HepG2 (cell line): ENCODE results near the gene UNC5C. TPM values are rescaled to one million over a fixed set of nuclear protein-coding genes. Genes with fewer than 3 reads are reported as not detected.

ENCODE experiments used
- ATAC-seq: fragments of 200-7000 bp; cut with Tn5 transposase; 3 replicates; pipeline ENCODE4 v1.9.1; 2020; ENCODE audit warnings: mild to moderate bottlenecking, moderate library complexity
- BruUV-seq: library from RNA; stranded (reverse); fragments of 400-500 nt; replicated peaks from 2 replicates; lab custom pipeline; 2021; lab: Mats Ljungman, UMichigan
- CTCF ChIA-PET: fragments of 300-600 bp; formaldehyde crosslinking; extraction: SDS; loops from one replicate; lab custom pipeline; 2021; ENCODE audit warnings: low total read pairs, inconsistent platforms, low intra/inter-chr PET ratio; lab: Yijun Ruan, JAX
- POLR2A ChIA-PET: fragments of 350-600 bp; sonication (Branson Sonifier 250); formaldehyde crosslinking; loops from one replicate; lab custom pipeline; 2020; ENCODE audit warnings: antibody characterized with exemption, inconsistent platforms; lab: Yijun Ruan, JAX
- DNase-seq: peaks from one replicate; pipeline ENCODE4 v3.0.0-alpha.2; 2015; ENCODE audit warnings: low spot score
- FAIRE-seq: peaks from 3 replicates; lab custom pipeline; 2011; peaks lifted over from hg19 to GRCh38; lab: Jason Lieb, UNC
- H2AFZ ChIP-seq: one replicate; pipeline ENCODE4 v1.6.1; 2011; ENCODE audit warnings: low read length, inconsistent platforms
- H3K27ac ChIP-seq: fragments of 300-600 bp; 3 replicates; pipeline ENCODE4 v1.8.0; 2011; ENCODE audit warnings: mixed run types, mild to moderate bottlenecking, mixed read lengths, low read length, inconsistent platforms; ENCODE audit not compliant: insufficient read depth; ENCODE audit errors: extremely low read length
- H3K27me3 ChIP-seq, 2 experiments: fragments of 200-600 bp in 1 of 2; 2 replicates in 1 of 2; 3 replicates in 1 of 2; pipeline versions ENCODE4 v1.6.0 to v1.8.0; 2011; ENCODE audit warnings: low read length in 2 of 2, mild to moderate bottlenecking in 2 of 2, moderate library complexity in 2 of 2, inconsistent platforms in 1 of 2; ENCODE audit not compliant: insufficient read depth in 2 of 2, control insufficient read depth in 1 of 2
- H3K36me3 ChIP-seq, 2 experiments: fragments of 200-600 bp in 1 of 2; replicated peaks in 1 of 2; 2 replicates in 1 of 2; 3 replicates in 1 of 2; pipeline versions ENCODE4 v1.5.1 to v1.8.0; 2011; ENCODE audit warnings: low read length in 2 of 2, inconsistent platforms in 1 of 2; ENCODE audit not compliant: insufficient read depth in 2 of 2, control insufficient read depth in 1 of 2
- H3K4me1 ChIP-seq: 2 replicates; pipeline ENCODE4 v1.5.1; 2012; ENCODE audit warnings: low read length, inconsistent platforms; ENCODE audit not compliant: insufficient read depth
- H3K4me2 ChIP-seq: 2 replicates; pipeline ENCODE4 v1.6.0; 2011; ENCODE audit warnings: low read depth, low read length, inconsistent platforms
- H3K4me3 ChIP-seq, 3 experiments: fragments of 200-600 bp in 1 of 3; sonication (generic), shearing (Covaris generic) in 1 of 3; replicated peaks in 1 of 3; 2 replicates each; pipeline ENCODE4 v1.5.1; 2011 to 2016; ENCODE audit warnings: low read length in 3 of 3, inconsistent platforms in 2 of 3, low read depth in 2 of 3, mild to moderate bottlenecking in 2 of 3, control low read depth in 1 of 3, mixed read lengths in 1 of 3; ENCODE audit not compliant: insufficient read depth in 1 of 3
- H3K79me2 ChIP-seq: one replicate; pipeline ENCODE4 v1.6.1; 2011; ENCODE audit warnings: low read length, inconsistent platforms; ENCODE audit not compliant: insufficient read depth
- H3K9ac ChIP-seq: 2 replicates; pipeline ENCODE4 v1.6.0; 2011; ENCODE audit warnings: mild to moderate bottlenecking, low read depth, low read length, inconsistent platforms; ENCODE audit not compliant: insufficient read depth
- H3K9me3 ChIP-seq: 2 replicates; pipeline ENCODE4 v1.5.1; 2012; ENCODE audit warnings: mild to moderate bottlenecking, low read length
- H4K20me1 ChIP-seq: 2 replicates; pipeline ENCODE4 v1.6.0; 2011; ENCODE audit warnings: inconsistent platforms, mild to moderate bottlenecking, low read length, moderate library complexity; ENCODE audit not compliant: insufficient read depth
- CAMTA2 ChIP-seq: sonication (generic); formaldehyde crosslinking; IDR thresholded peaks from 2 replicates; pipeline ENCODE4 v1.4.0; 2020; ENCODE audit warnings: mild to moderate bottlenecking, missing genetic modification reagents, borderline replicate concordance
- ETV6 ChIP-seq: sonication (generic); formaldehyde crosslinking; conservative IDR thresholded peaks from 2 replicates; pipeline ENCODE4 v1.4.0; 2020; ENCODE audit warnings: missing genetic modification reagents
- FOXK1 ChIP-seq: sonication (generic); formaldehyde crosslinking; IDR thresholded peaks from 2 replicates; pipeline ENCODE4 v1.4.0; 2020; ENCODE audit warnings: low read depth, missing genetic modification reagents, borderline replicate concordance
- HNRNPL ChIP-seq: fragments of 200-400 bp; formaldehyde crosslinking; IDR thresholded peaks from 2 replicates; pipeline ENCODE4 v1.6.1; 2017; ENCODE audit warnings: mild to moderate bottlenecking, low read depth, low read length
- IKZF5 ChIP-seq: IDR thresholded peaks from 2 replicates; pipeline ENCODE4 v1.6.1; 2018; ENCODE audit warnings: missing genetic modification reagents, mild to moderate bottlenecking, missing compliant biosample characterization
- MAX ChIP-seq: IDR thresholded peaks from 2 replicates; pipeline ENCODE4 v1.6.1; 2012; ENCODE audit warnings: inconsistent platforms
- MTA3 ChIP-seq: sonication (generic); formaldehyde crosslinking; IDR thresholded peaks from 2 replicates; pipeline ENCODE4 v1.4.0; 2020; ENCODE audit warnings: missing genetic modification reagents
- NR3C1 ChIP-seq: sonication (generic); formaldehyde crosslinking; IDR thresholded peaks from 2 replicates; pipeline ENCODE4 v1.4.0; 2020; ENCODE audit warnings: missing genetic modification reagents
- TCF7 ChIP-seq: sonication (generic); IDR thresholded peaks from 2 replicates; pipeline ENCODE4 v1.6.1; 2016; ENCODE audit warnings: antibody characterized with exemption, low read depth
- ZFP36 ChIP-seq: fragments of 150-350 bp; IDR thresholded peaks from 2 replicates; pipeline ENCODE4 v1.6.1; 2018; ENCODE audit warnings: borderline replicate concordance, low read length, low read depth; ENCODE audit not compliant: partially characterized antibody
- ZFY ChIP-seq: sonication (generic); formaldehyde crosslinking; IDR thresholded peaks from 2 replicates; pipeline ENCODE4 v1.4.0; 2020; ENCODE audit warnings: missing genetic modification reagents
- ZNF839 ChIP-seq: sonication (generic); formaldehyde crosslinking; IDR thresholded peaks from 2 replicates; pipeline ENCODE4 v1.4.0; 2020; ENCODE audit warnings: missing genetic modification reagents, mild to moderate bottlenecking, borderline replicate concordance
- WGBS: methylation state at CpG from one replicate; pipeline ENCODE4 v1.1.6; 2017; ENCODE audit warnings: low lambda C conversion rate; 5-methylcytosine and 5-hydroxymethylcytosine counted together
- in situ Hi-C: cut with HindIII; loops from 2 replicates; pipeline ENCODE4 v1.10.0; 2017; ENCODE audit warnings: low pct_unique_long_range_greater_than_20kb; ENCODE audit not compliant: extremely low pct_ligation_motif_present
- intact Hi-C: fragments of 100-400 bp; cut with micrococcal nuclease; formaldehyde crosslinking; loops from one replicate; pipeline ENCODE4 v1.10.0; 2022; ENCODE audit not compliant: unreplicated experiment
- polyA plus RNA-seq, 8 experiments: library from polyadenylated mRNA; depleted of rRNA in 3 of 8; stranded (reverse) in 7 of 8; unstranded in 1 of 8; fragments of >200 nt; fragmentation: Illumina TruSeq in 4 of 8; extraction: Trizol in 4 of 8; gene quantifications; 2 replicates each; pipeline versions ENCODE4 v1.2.1 to v1.2.3, GENCODE V29; 2011 to 2016; ENCODE audit warnings: low read depth in 4 of 8, missing spikeins in 1 of 8, mixed read lengths in 1 of 8; ENCODE audit not compliant: insufficient read depth in 1 of 8
- total RNA-seq, 5 experiments: library from RNA; depleted of rRNA; stranded (reverse); fragments of >200 nt; fragmentation: Illumina TruSeq; extraction: Trizol; gene quantifications; 2 replicates each; pipeline ENCODE4 v1.2.3, GENCODE V29; 2016; ENCODE audit warnings: low read depth in 1 of 5
- TF ChIP-seq, protein P1 (sequence below): sonication (generic); formaldehyde crosslinking; conservative IDR thresholded peaks from 2 replicates; pipeline ENCODE4 v1.5.0; 2020; ENCODE audit warnings: missing genetic modification reagents

UNC5C gene
- total and polyA plus RNA-seq, 2 of the 13 experiments (the other 11 are each of a cell fraction or from before 2014, with no cell fraction given): not detected

- Histone ChIP-seq H3K27me3 (no peaks in the 10 kb centered on the region), H3K27ac (no peak overlapping the region), H3K9ac (no peak overlapping the region), H3K79me2 (no peaks in the 10 kb centered on the region), H3K4me1 (no peaks in the 10 kb centered on the region), H3K36me3 (no peaks in the 10 kb centered on the region), H3K4me3 (no peak overlapping the region), H3K4me2 (no peak overlapping the region), H2AFZ (no peak overlapping the region), H4K20me1 (no peaks in the 10 kb centered on the region), H3K9me3 (no peaks in the 10 kb centered on the region)
- in situ Hi-C loops: no loop called here
- 23% methylated on average over 7 of the region's 7 CpGs for WGBS
- intact Hi-C loops: no loop called here
- ChIA-PET POLR2A (no interaction called here), CTCF (no interaction called here)
- FAIRE-seq (no peak), DNase-seq (no peak), ATAC-seq (no peak)
- no TSS peak for BruUV-seq
- TF ChIP-seq IKZF5 (no peak), MAX (no peak)
Observed at GRCh38 chr4:95250544-95251137, 298.1 kb downstream of the UNC5C start.

- in situ Hi-C loops: no loop called here
- H3K27ac ChIP-seq: no peak overlapping the region
- POLR2A ChIA-PET: no interaction called here
- TF ChIP-seq MTA3 (CRISPR knock-in tag): no peak
- no peak for TF ChIP-seq CAMTA2
- TF ChIP-seq ZFY (CRISPR knock-in tag): no peak
- no peak for TF ChIP-seq ZFP36
- no peak for TF ChIP-seq FOXK1 (CRISPR knock-in tag)
- TF ChIP-seq NR3C1 (CRISPR knock-in tag): no peak
- no peak for TF ChIP-seq ZNF839 (CRISPR knock-in tag)
- TF ChIP-seq TCF7: no peak
- no peak for TF ChIP-seq ETV6 (CRISPR knock-in tag)
- no peak for TF ChIP-seq HNRNPL
- TF ChIP-seq, protein P1, sequence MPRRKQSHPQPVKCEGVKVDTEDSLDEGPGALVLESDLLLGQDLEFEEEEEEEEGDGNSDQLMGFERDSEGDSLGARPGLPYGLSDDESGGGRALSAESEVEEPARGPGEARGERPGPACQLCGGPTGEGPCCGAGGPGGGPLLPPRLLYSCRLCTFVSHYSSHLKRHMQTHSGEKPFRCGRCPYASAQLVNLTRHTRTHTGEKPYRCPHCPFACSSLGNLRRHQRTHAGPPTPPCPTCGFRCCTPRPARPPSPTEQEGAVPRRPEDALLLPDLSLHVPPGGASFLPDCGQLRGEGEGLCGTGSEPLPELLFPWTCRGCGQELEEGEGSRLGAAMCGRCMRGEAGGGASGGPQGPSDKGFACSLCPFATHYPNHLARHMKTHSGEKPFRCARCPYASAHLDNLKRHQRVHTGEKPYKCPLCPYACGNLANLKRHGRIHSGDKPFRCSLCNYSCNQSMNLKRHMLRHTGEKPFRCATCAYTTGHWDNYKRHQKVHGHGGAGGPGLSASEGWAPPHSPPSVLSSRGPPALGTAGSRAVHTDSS: no peak
Observed at GRCh38 chr4:95249426-95250021, 299.2 kb downstream of the UNC5C start.

More at GRCh38 chr4:95249426-95250021, 299.2 kb downstream of the UNC5C start:
- no peak for ATAC-seq
- H3K27me3 ChIP-seq: no peaks in the 10 kb centered on the region
- H3K36me3 ChIP-seq: no peaks in the 10 kb centered on the region
- H3K4me3 ChIP-seq: no peak overlapping the region
- H2AFZ ChIP-seq: no peak overlapping the region
- H3K79me2 ChIP-seq: no peaks in the 10 kb centered on the region
- intact Hi-C loops: no loop called here
- no peak for FAIRE-seq
- no peaks in the 10 kb centered on the region for H4K20me1 ChIP-seq
- WGBS: 0% methylated on average over 3 of the region's 3 CpGs
- no peaks in the 10 kb centered on the region for H3K4me1 ChIP-seq
- BruUV-seq: no TSS peak
- no peak for DNase-seq
- H3K4me2 ChIP-seq: no peak overlapping the region
- CTCF ChIA-PET: no interaction called here
- no peaks in the 10 kb centered on the region for H3K9me3 ChIP-seq
- H3K9ac ChIP-seq: no peak overlapping the region
